H1 (cell line): ENCODE data around the gene FOXP4. TPM values are rescaled to one million over a fixed set of nuclear protein-coding genes. Genes with fewer than 3 reads are reported as not detected.

Experiments
- CTCF ChIA-PET: fragments of 300-600 bp; sonication (Branson Sonifier 250); formaldehyde crosslinking; loops from one replicate; lab custom pipeline; 2021; ENCODE audit not compliant: partially characterized antibody; lab: Charles Lee
- POLR2A ChIA-PET: fragments of 300-600 bp; sonication (Branson Sonifier 250); formaldehyde crosslinking; loops from one replicate; lab custom pipeline; 2021; ENCODE audit warnings: inconsistent platforms; ENCODE audit not compliant: partially characterized antibody; lab: Charles Lee
- DNase-seq, 2 experiments: peaks; one replicate each; pipeline versions ENCODE4 v3.0.0 to v3.0.0-alpha.2; 2010 to 2022; ENCODE audit warnings: low spot score in 2 of 2, low read depth in 1 of 2, mixed read lengths in 1 of 2
- FAIRE-seq: peaks from 2 replicates; lab custom pipeline; 2011; peaks lifted over from hg19 to GRCh38; lab: Jason Lieb, UNC
- H2AFZ ChIP-seq: 2 replicates; pipeline ENCODE4 v1.8.1; 2012; ENCODE audit warnings: low read length, inconsistent platforms
- H2AK5ac ChIP-seq: 2 replicates; pipeline ENCODE4 v1.6.1; 2013; ENCODE audit warnings: low read depth, low read length
- H2BK120ac ChIP-seq: replicated peaks from 2 replicates; pipeline ENCODE3; 2013; ENCODE audit warnings: low read depth, low read length, inconsistent platforms
- H2BK12ac ChIP-seq: 2 replicates; pipeline ENCODE4 v1.6.1; 2013; ENCODE audit warnings: low read depth, low read length
- H2BK15ac ChIP-seq: 2 replicates; pipeline ENCODE4 v1.6.1; 2013; ENCODE audit warnings: low read length
- H2BK20ac ChIP-seq: 2 replicates; pipeline ENCODE4 v1.6.1; 2013; ENCODE audit warnings: low read length
- H2BK5ac ChIP-seq: 2 replicates; pipeline ENCODE4 v1.6.1; 2013; ENCODE audit warnings: low read depth, low read length
- H3K14ac ChIP-seq: 2 replicates; pipeline ENCODE4 v1.6.1; 2013; ENCODE audit warnings: inconsistent platforms; ENCODE audit not compliant: insufficient read length
- H3K18ac ChIP-seq: 2 replicates; pipeline ENCODE4 v1.6.1; 2013; ENCODE audit warnings: low read length; ENCODE audit errors: extremely low read depth
- H3K23ac ChIP-seq: 2 replicates; pipeline ENCODE4 v1.6.1; 2013; ENCODE audit warnings: inconsistent platforms; ENCODE audit not compliant: insufficient read length
- H3K23me2 ChIP-seq: 2 replicates; pipeline ENCODE4 v1.6.1; 2013; ENCODE audit warnings: low read depth, low read length
- H3K27ac ChIP-seq: 2 replicates; pipeline ENCODE4 v1.6.1; 2011; ENCODE audit warnings: low read depth, low read length, inconsistent platforms
- H3K27me3 ChIP-seq, 4 experiments: replicated peaks in 1 of 4; 1 replicate in 1 of 4; 2 replicates in 3 of 4; pipeline versions ENCODE4 v1.6.1 to v1.8.1; 2011 to 2013; ENCODE audit warnings: low read length in 3 of 4, mild to moderate bottlenecking in 3 of 4, inconsistent platforms in 2 of 4, mixed read lengths in 2 of 4, moderate library complexity in 1 of 4; ENCODE audit not compliant: control insufficient read depth in 3 of 4, insufficient read depth in 3 of 4; ENCODE audit errors: extremely low read depth in 1 of 4
- H3K36me3 ChIP-seq, 4 experiments: 2 replicates each; pipeline versions ENCODE4 v1.6.1 to v1.8.1; 2011 to 2013; ENCODE audit warnings: mild to moderate bottlenecking in 4 of 4, low read length in 3 of 4, moderate library complexity in 2 of 4, control low read depth in 1 of 4, inconsistent platforms in 1 of 4; ENCODE audit not compliant: insufficient read depth in 4 of 4, control insufficient read depth in 2 of 4
- H3K4ac ChIP-seq: replicated peaks from 2 replicates; pipeline ENCODE3; 2013; ENCODE audit warnings: low read length, low read depth, mixed read lengths, inconsistent platforms; ENCODE audit not compliant: insufficient read length
- H3K4me1 ChIP-seq, 4 experiments: replicated peaks in 1 of 4; 1 replicate in 1 of 4; 2 replicates in 3 of 4; pipeline versions ENCODE4 v1.6.1 to v1.8.1; 2011 to 2013; ENCODE audit warnings: low read length in 3 of 4, inconsistent platforms in 2 of 4, mixed read lengths in 1 of 4; ENCODE audit not compliant: insufficient read depth in 4 of 4, control insufficient read depth in 3 of 4
- H3K4me2 ChIP-seq, 2 experiments: 2 replicates each; pipeline versions ENCODE4 v1.6.1 to v1.8.1; 2011 to 2013; ENCODE audit warnings: low read depth in 2 of 2, low read length in 2 of 2, control low read depth in 1 of 2, inconsistent platforms in 1 of 2, mild to moderate bottlenecking in 1 of 2; ENCODE audit not compliant: insufficient read depth in 1 of 2
- H3K4me3 ChIP-seq, 4 experiments: fragments of 200-600, 300-600 bp in 1 of 4; sonication (generic), shearing (Covaris generic), sonication (Bioruptor Twin) in 1 of 4; 2 replicates each; pipeline versions ENCODE4 v1.5.1 to v1.8.1; 2011 to 2016; ENCODE audit warnings: low read length in 4 of 4, low read depth in 3 of 4, control low read depth in 2 of 4, inconsistent platforms in 2 of 4, mild to moderate bottlenecking in 2 of 4, mixed read lengths in 1 of 4, moderate library complexity in 1 of 4; ENCODE audit not compliant: insufficient read depth in 2 of 4; ENCODE audit errors: extremely low read depth in 1 of 4
- H3K56ac ChIP-seq: replicated peaks from 2 replicates; pipeline ENCODE3; 2013; ENCODE audit warnings: low read depth, mild to moderate bottlenecking, mixed read lengths, low read length, inconsistent platforms; ENCODE audit not compliant: insufficient read length
- H3K79me1 ChIP-seq: 2 replicates; pipeline ENCODE4 v1.6.1; 2013; ENCODE audit warnings: low read depth, low read length, control low read depth
- H3K79me2 ChIP-seq, 2 experiments: 2 replicates each; pipeline versions ENCODE4 v1.6.1 to v1.8.1; 2012 to 2013; ENCODE audit warnings: low read length in 2 of 2, mild to moderate bottlenecking in 2 of 2, inconsistent platforms in 1 of 2; ENCODE audit not compliant: insufficient read depth in 2 of 2, control insufficient read depth in 1 of 2
- H3K9ac ChIP-seq, 4 experiments: replicated peaks in 1 of 4; 1 replicate in 1 of 4; 2 replicates in 3 of 4; pipeline versions ENCODE4 v1.6.1 to v1.8.1; 2011 to 2013; ENCODE audit warnings: low read depth in 3 of 4, low read length in 3 of 4, control low read depth in 2 of 4, mild to moderate bottlenecking in 2 of 4, moderate library complexity in 2 of 4, inconsistent platforms in 1 of 4; ENCODE audit errors: extremely low read depth in 1 of 4
- H3K9me3 ChIP-seq, 2 experiments: 2 replicates each; pipeline versions ENCODE4 v1.6.1 to v1.8.1; 2012 to 2013; ENCODE audit warnings: mild to moderate bottlenecking in 2 of 2, moderate library complexity in 2 of 2, control low read depth in 1 of 2, inconsistent platforms in 1 of 2, low read depth in 1 of 2, low read length in 1 of 2, mixed read lengths in 1 of 2; ENCODE audit not compliant: insufficient read depth in 2 of 2
- H4K20me1 ChIP-seq, 2 experiments: replicated peaks in 1 of 2; 2 replicates each; pipeline versions ENCODE3 to v1.8.1; 2011 to 2013; ENCODE audit warnings: inconsistent platforms in 2 of 2, low read length in 2 of 2, mild to moderate bottlenecking in 1 of 2; ENCODE audit not compliant: insufficient read depth in 2 of 2, control insufficient read depth in 1 of 2
- H4K5ac ChIP-seq: 2 replicates; pipeline ENCODE4 v1.6.1; 2013; ENCODE audit warnings: low read length, low read depth, mixed read lengths, inconsistent platforms; ENCODE audit not compliant: insufficient read length
- H4K8ac ChIP-seq: 2 replicates; pipeline ENCODE4 v1.8.0; 2013; ENCODE audit warnings: mild to moderate bottlenecking, moderate library complexity, low read length, inconsistent platforms; ENCODE audit not compliant: insufficient read depth; ENCODE audit errors: extremely low read depth
- H4K91ac ChIP-seq: replicated peaks from 2 replicates; pipeline ENCODE3; 2013; ENCODE audit warnings: low read length, mixed read lengths, inconsistent platforms; ENCODE audit not compliant: insufficient read length
- HDAC6 ChIP-seq: IDR thresholded peaks from one replicate; pipeline ENCODE4 v1.7.1; 2012; ENCODE audit warnings: low read depth, mild to moderate bottlenecking, inconsistent platforms, low read length, moderate library complexity
- SIX5 ChIP-seq: IDR thresholded peaks from 2 replicates; pipeline ENCODE4 v1.6.1; 2011; ENCODE audit warnings: mild to moderate bottlenecking, low read depth, low read length
- TBP ChIP-seq: IDR thresholded peaks from 2 replicates; pipeline ENCODE4 v1.6.1; 2011; ENCODE audit warnings: low read depth, low read length, improper control_type of control experiment
- WGBS, 2 experiments: shearing (Covaris generic) in 1 of 2; methylation state at CpG; one replicate each; pipeline versions ENCODE4 v1.1.6 to v1.1.7; 2013 to 2015; ENCODE audit warnings: low lambda C conversion rate in 2 of 2, mixed read lengths in 2 of 2, inconsistent platforms in 1 of 2, low coverage in 1 of 2, missing lambda C conversion rate in 1 of 2; ENCODE audit not compliant: insufficient replicate concordance in 2 of 2, insufficient coverage in 1 of 2, insufficient read length in 1 of 2; ENCODE audit errors: extremely low coverage in 1 of 2, missing lambda C conversion rate in 1 of 2; 5-methylcytosine and 5-hydroxymethylcytosine counted together
- polyA plus RNA-seq, 7 experiments: library from polyadenylated mRNA; depleted of rRNA in 3 of 7; stranded (reverse) in 5 of 7; unstranded in 2 of 7; fragments of >200 nt in 5 of 7; fragments of 200-250 nt in 2 of 7; gene quantifications; 1 replicate in 5 of 7; 2 replicates in 1 of 7; 4 replicates in 1 of 7; pipeline versions ENCODE4 v1.2.1 to v1.2.3, GENCODE V29; 2011 to 2013; ENCODE audit warnings: missing spikeins in 2 of 7, mixed read lengths in 2 of 7
- total RNA-seq: library from RNA; stranded (reverse); fragmentation: NEBNext Ultra II Directional; extraction: Animal tissue kit (Norgen Biotek cat#: 25700); gene quantifications from 2 replicates; pipeline ENCODE4 v1.2.1, GENCODE V29; 2021

Gene FOXP4
- total and polyA plus RNA-seq, 2 of the 8 experiments (the other 6 are each of a cell fraction or from before 2014, with no cell fraction given) = 4.8 to 13.3 TPM

GRCh38 chr6:41594766-41595165 is 48.6 kb downstream of the FOXP4 start:
- FAIRE-seq = no peak
- TF ChIP-seq HDAC6 = no peak
- TF ChIP-seq TBP = no peak
- no peak for TF ChIP-seq SIX5
- TF ChIP-seq, all 59 proteins: peak for 0
- no peaks in the 10 kb centered on the region for H3K23me2 ChIP-seq
- H3K4me2 ChIP-seq = no peak overlapping the region
- no peaks in the 10 kb centered on the region for H3K9me3 ChIP-seq
- no peak overlapping the region for H2AK5ac ChIP-seq
- no peak overlapping the region for H3K18ac ChIP-seq
- H3K4me1 ChIP-seq = peaks cover 3 to 22% (median 11%) of the 10 kb centered on the region in 4 experiments
- H2BK12ac ChIP-seq = 0 out of 2 replicates have a peak overlapping the region, but pooled peaks have one; percentile 43
- no peak overlapping the region for H2BK120ac ChIP-seq
- ChIA-PET CTCF (interaction anchor here (0.9 to 27.7 kb wide), 21 partner anchors 8 to 227 kb away, joined by 3 to 361 read pairs (median 4); no protein-coding TSS in a partner anchor), POLR2A (interaction anchor here (0.9 to 1.6 kb wide), 3 partner anchors 9 to 41 kb away, joined by 4 to 6 read pairs (median 4); no protein-coding TSS in a partner anchor)
- H3K56ac ChIP-seq = no peak overlapping the region
- H2BK5ac ChIP-seq = peak overlapping the region; percentile 63; the same call in 1 of the 2 replicates
- H2BK20ac ChIP-seq = no peak overlapping the region
- no peak overlapping the region for H3K23ac ChIP-seq
- no peak overlapping the region for H3K9ac ChIP-seq
- no peak overlapping the region for H3K14ac ChIP-seq
- H4K20me1 ChIP-seq = peaks cover 0 to 2% of the 10 kb centered on the region in 2 experiments
- no peaks in the 10 kb centered on the region for H3K79me1 ChIP-seq
- H3K27me3 ChIP-seq = no peaks in the 10 kb centered on the region
- H3K27ac ChIP-seq = no peak overlapping the region
- H3K4ac ChIP-seq = no peak overlapping the region
- WGBS, 2 experiments = 100% methylated on average over 8 of the region's 15 CpGs; no CpG with 5 or more reads in 1 of the 2 experiments
- no peak overlapping the region for H2AFZ ChIP-seq
- H3K79me2 ChIP-seq = no peaks in the 10 kb centered on the region
- no peak overlapping the region for H4K5ac ChIP-seq
- no peak overlapping the region for H3K4me3 ChIP-seq
- DNase-seq = no peak
- H3K36me3 ChIP-seq = peaks cover 0 to 3% (median 1%) of the 10 kb centered on the region in 4 experiments; a peak in 3 of 8 replicates
- no peak overlapping the region for H2BK15ac ChIP-seq
- no peak overlapping the region for H4K91ac ChIP-seq
- H4K8ac ChIP-seq = peak overlapping the region; percentile 63; the same call in 1 of the 2 replicates
